Measurements from ENCODE around the gene EIPR1. TPM values are rescaled to one million over a fixed set of nuclear protein-coding genes. Genes with fewer than 3 reads are reported as not detected.

EIPR1 gene
- total and polyA plus RNA-seq, 10 of the 15 experiments (the other 5 are each of a cell fraction or from before 2014, with no cell fraction given) = 23.6 to 61.2 (median 42.2) TPM

DNA sequence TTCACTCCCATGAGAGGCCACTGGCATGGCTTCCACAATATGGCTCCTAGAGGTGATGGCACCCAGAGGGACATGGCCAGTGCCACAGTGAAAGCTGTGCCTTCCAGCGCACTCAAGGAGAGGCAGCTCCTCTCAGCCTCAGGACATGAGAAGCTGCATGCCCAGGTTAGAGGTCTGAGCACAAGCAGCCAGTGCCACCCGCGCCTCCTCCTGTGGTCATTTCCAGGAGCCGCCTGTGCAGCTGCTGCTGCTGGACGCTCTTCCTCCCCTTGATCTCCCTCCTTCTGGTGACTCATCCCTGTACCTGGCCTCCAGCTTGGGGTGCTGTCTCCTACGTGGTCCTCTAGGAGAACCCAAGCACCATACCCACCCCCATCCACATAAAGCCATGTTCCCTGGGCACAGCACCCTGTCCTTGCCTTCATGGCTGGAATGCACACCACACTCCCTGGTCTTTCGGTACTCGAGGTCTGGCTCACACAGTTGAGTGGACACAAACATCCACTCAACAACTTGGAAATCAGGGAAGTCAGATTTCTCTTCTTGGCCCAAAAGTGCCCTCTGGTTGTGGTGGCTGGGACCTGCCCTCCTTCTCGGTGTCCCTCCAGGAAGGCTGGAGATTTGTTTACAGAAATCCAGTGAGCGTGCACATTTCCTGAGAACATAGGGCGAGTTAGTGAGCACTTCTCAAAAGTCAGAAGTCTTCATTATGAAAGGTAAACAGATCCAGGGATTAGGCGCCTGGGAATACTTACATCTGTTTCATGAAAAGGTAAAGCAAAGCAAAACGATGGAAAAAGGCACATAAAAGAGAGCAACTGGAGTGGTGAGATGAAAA, 96.7 kb downstream of the EIPR1 start:
- Histone ChIP-seq H3K9me3 (replicated peaks; ENCODE audit: control insufficient read depth, insufficient read depth, low read length) (no peaks in the 10 kb centered on the region; the same call in 2 of the 3 replicates), H3K4me3 (no peak overlapping the region), H3K27me3 (replicated peaks in 1 of 2; ENCODE audit: control insufficient read depth in 2 of 2, insufficient read depth in 2 of 2, low read length in 1 of 2) (no peaks in the 10 kb centered on the region), H4K20me1 (ENCODE audit: control insufficient read depth, insufficient read depth) (no peaks in the 10 kb centered on the region), H3K27ac (ENCODE audit: control insufficient read depth, insufficient read depth) (no peak overlapping the region), H3K4me1 (ENCODE audit: control insufficient read depth, insufficient read depth, low read length) (no peaks in the 10 kb centered on the region), H2AFZ (ENCODE audit: control insufficient read depth, low read depth, low read length) (no peak overlapping the region), H3K4me2 (ENCODE audit: control insufficient read depth, insufficient read depth) (no peak overlapping the region), H3K36me3 (ENCODE audit: control insufficient read depth in 2 of 2, insufficient read depth in 2 of 2, low read length in 1 of 2) (peaks cover 3 to 6% of the 10 kb centered on the region in 2 experiments; a peak in 2 of 4 replicates), H3K79me2 (ENCODE audit: control insufficient read depth, insufficient read depth, low read length) (no peaks in the 10 kb centered on the region), H3K9ac (ENCODE audit: control insufficient read depth, insufficient read depth, low read length) (no peak overlapping the region)
- intact Hi-C loops (cut with micrococcal nuclease; ENCODE audit: unreplicated experiment) = no loop called here
- DNase-seq (ENCODE audit: low read depth, low spot score) (no peak), ATAC-seq (no peak), FAIRE-seq (no peak)
- in situ Hi-C loops (cut with MboI) = no loop called here
- BruUV-seq (replicated peaks) = no TSS peak
- WGBS (ENCODE audit: insufficient coverage, insufficient replicate concordance, low lambda C conversion rate, missing lambda C conversion rate) = 96% methylated on average over 13 of the region's 13 CpGs
- ChIA-PET CTCF (no interaction called here), SMC1A (ENCODE audit: uncharacterized antibody, unreplicated experiment) (no interaction called here), POLR2A (no interaction called here), RAD21 (ENCODE audit: unreplicated experiment) (no interaction called here)
- no peak for TF ChIP-seq FOXK2 (IDR thresholded peaks at IDR 0.05)
- TF ChIP-seq, protein P1, sequence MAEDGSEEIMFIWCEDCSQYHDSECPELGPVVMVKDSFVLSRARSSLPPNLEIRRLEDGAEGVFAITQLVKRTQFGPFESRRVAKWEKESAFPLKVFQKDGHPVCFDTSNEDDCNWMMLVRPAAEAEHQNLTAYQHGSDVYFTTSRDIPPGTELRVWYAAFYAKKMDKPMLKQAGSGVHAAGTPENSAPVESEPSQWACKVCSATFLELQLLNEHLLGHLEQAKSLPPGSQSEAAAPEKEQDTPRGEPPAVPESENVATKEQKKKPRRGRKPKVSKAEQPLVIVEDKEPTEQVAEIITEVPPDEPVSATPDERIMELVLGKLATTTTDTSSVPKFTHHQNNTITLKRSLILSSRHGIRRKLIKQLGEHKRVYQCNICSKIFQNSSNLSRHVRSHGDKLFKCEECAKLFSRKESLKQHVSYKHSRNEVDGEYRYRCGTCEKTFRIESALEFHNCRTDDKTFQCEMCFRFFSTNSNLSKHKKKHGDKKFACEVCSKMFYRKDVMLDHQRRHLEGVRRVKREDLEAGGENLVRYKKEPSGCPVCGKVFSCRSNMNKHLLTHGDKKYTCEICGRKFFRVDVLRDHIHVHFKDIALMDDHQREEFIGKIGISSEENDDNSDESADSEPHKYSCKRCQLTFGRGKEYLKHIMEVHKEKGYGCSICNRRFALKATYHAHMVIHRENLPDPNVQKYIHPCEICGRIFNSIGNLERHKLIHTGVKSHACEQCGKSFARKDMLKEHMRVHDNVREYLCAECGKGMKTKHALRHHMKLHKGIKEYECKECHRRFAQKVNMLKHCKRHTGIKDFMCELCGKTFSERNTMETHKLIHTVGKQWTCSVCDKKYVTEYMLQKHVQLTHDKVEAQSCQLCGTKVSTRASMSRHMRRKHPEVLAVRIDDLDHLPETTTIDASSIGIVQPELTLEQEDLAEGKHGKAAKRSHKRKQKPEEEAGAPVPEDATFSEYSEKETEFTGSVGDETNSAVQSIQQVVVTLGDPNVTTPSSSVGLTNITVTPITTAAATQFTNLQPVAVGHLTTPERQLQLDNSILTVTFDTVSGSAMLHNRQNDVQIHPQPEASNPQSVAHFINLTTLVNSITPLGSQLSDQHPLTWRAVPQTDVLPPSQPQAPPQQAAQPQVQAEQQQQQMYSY (CRISPR knock-in tag; IDR thresholded peaks at IDR 0.05) = no peak
- no peak for TF ChIP-seq ZNF217 (IDR thresholded peaks at IDR 0.05)
- TF ChIP-seq NFIC (IDR thresholded peaks at IDR 0.05; ENCODE audit: low read depth, low read length) = no peak
- TF ChIP-seq SMAD5 (IDR thresholded peaks at IDR 0.05; ENCODE audit: low read depth) = no peak
- TF ChIP-seq TCF3 (IDR thresholded peaks at IDR 0.05; ENCODE audit: borderline replicate concordance, insufficient read depth, low read depth, low read length) = no peak
- TF ChIP-seq, protein P2, sequence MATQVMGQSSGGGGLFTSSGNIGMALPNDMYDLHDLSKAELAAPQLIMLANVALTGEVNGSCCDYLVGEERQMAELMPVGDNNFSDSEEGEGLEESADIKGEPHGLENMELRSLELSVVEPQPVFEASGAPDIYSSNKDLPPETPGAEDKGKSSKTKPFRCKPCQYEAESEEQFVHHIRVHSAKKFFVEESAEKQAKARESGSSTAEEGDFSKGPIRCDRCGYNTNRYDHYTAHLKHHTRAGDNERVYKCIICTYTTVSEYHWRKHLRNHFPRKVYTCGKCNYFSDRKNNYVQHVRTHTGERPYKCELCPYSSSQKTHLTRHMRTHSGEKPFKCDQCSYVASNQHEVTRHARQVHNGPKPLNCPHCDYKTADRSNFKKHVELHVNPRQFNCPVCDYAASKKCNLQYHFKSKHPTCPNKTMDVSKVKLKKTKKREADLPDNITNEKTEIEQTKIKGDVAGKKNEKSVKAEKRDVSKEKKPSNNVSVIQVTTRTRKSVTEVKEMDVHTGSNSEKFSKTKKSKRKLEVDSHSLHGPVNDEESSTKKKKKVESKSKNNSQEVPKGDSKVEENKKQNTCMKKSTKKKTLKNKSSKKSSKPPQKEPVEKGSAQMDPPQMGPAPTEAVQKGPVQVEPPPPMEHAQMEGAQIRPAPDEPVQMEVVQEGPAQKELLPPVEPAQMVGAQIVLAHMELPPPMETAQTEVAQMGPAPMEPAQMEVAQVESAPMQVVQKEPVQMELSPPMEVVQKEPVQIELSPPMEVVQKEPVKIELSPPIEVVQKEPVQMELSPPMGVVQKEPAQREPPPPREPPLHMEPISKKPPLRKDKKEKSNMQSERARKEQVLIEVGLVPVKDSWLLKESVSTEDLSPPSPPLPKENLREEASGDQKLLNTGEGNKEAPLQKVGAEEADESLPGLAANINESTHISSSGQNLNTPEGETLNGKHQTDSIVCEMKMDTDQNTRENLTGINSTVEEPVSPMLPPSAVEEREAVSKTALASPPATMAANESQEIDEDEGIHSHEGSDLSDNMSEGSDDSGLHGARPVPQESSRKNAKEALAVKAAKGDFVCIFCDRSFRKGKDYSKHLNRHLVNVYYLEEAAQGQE (IDR thresholded peaks at IDR 0.05; ENCODE audit: low read depth, low read length) = no peak
- no peak for TF ChIP-seq CHD4 (IDR thresholded peaks at IDR 0.05)
- no peak for TF ChIP-seq NFYB (IDR thresholded peaks at IDR 0.05; ENCODE audit: insufficient read depth, low read depth, low read length)
